C4-2B (cell line): Measurements from ENCODE around the gene TAF8.

Source experiments
- CTCF ChIP-seq: fragments of 450-650 bp; conservative IDR thresholded peaks from 2 replicates; pipeline ENCODE4 v1.5.1; 2017; ENCODE audit warnings: mild to moderate bottlenecking
- ZFX ChIP-seq: fragments of 450-650 bp; IDR thresholded peaks from 2 replicates; pipeline ENCODE4 v1.6.1; 2017

- TF ChIP-seq CTCF = no peak
- no peak for TF ChIP-seq ZFX
Observed at GRCh38 chr6:42129360-42129676, 79.0 kb downstream of the TAF8 start.
